Heart right ventricle (tissue), 16 donors: ENCODE measurements around the gene TAOK1. TPM values are rescaled to one million over a fixed set of nuclear protein-coding genes. Genes with fewer than 3 reads are reported as not detected.

Experiments
- ATAC-seq, 8 donors: fragments of 200-7000 bp; cut with Tn5 transposase; one replicate each; pipeline ENCODE4 v1.9.1; 2020; ENCODE audit warnings: mild to moderate bottlenecking in 8 of 8, moderate library complexity in 8 of 8, moderate number of reproducible peaks in 1 of 8
- DNase-seq, 2 donors: peaks; one replicate each; pipeline ENCODE4 v3.0.0-alpha.2; 2020
- H3K27ac ChIP-seq, 10 donors: fragments of 200-600 bp; sonication (generic) in 2 of 10; one replicate each; pipeline versions ENCODE4 v1.5.0 to v1.8.0; 2020 to 2022; ENCODE audit warnings: mild to moderate bottlenecking in 3 of 10
- H3K27me3 ChIP-seq, 7 donors: fragments of 200-600 bp; one replicate each; pipeline ENCODE4 v1.8.0; 2021 to 2022; ENCODE audit warnings: mild to moderate bottlenecking in 2 of 7
- H3K36me3 ChIP-seq, 9 donors: fragments of 200-600 bp; sonication (generic) in 1 of 9; one replicate each; pipeline versions ENCODE4 v1.5.0 to v1.8.0; 2020 to 2022; ENCODE audit warnings: mild to moderate bottlenecking in 2 of 9
- H3K4me1 ChIP-seq, 9 donors: fragments of 200-600 bp; sonication (generic) in 1 of 9; one replicate each; pipeline versions ENCODE4 v1.5.0 to v1.8.0; 2020 to 2022; ENCODE audit warnings: mild to moderate bottlenecking in 4 of 9
- H3K4me3 ChIP-seq, 10 donors: fragments of 200-600 bp; sonication (generic) in 2 of 10; one replicate each; pipeline versions ENCODE4 v1.5.0 to v1.8.0; 2020 to 2022; ENCODE audit warnings: mild to moderate bottlenecking in 7 of 10, moderate library complexity in 2 of 10
- H3K9me3 ChIP-seq, 11 donors: fragments of 200-600 bp in 10 of 11; sonication (generic) in 2 of 11; one replicate each; pipeline versions ENCODE4 v1.5.0 to v1.8.0; 2013 to 2022; ENCODE audit warnings: mild to moderate bottlenecking in 2 of 11, control low read depth in 1 of 11, moderate library complexity in 1 of 11
- CTCF ChIP-seq, 9 donors: fragments of 200-600 bp; sonication (generic) in 2 of 9; IDR thresholded peaks; one replicate each; pipeline versions ENCODE4 v1.5.0 to v1.8.0; 2021 to 2022; ENCODE audit warnings: antibody characterized with exemption in 9 of 9, mild to moderate bottlenecking in 5 of 9, moderate library complexity in 1 of 9
- WGBS, 2 donors: extraction: QIAGEN DNeasy Blood & Tissue Kit; methylation state at CpG; one replicate each; pipeline ENCODE4 v1.1.7; 2013; ENCODE audit warnings: inconsistent platforms in 1 of 2; 5-methylcytosine and 5-hydroxymethylcytosine counted together
- intact Hi-C, 10 donors: fragments of 100-400 bp; cut with DNase I; formaldehyde crosslinking; loops; one replicate each; pipeline versions ENCODE4 v1.11.1 to v1.14.2; 2022
- polyA plus RNA-seq, 2 donors: library from polyadenylated mRNA; stranded (reverse); fragments of 200-250 nt; gene quantifications; one replicate each; pipeline ENCODE4 v1.2.3, GENCODE V29; 2013
- total RNA-seq, 10 donors: library from RNA; stranded (reverse); fragmentation: NEBNext Ultra II Directional in 3 of 10; extraction: Animal tissue kit (Norgen Biotek cat#: 25700) in 3 of 10; gene quantifications; one replicate each; pipeline versions ENCODE4 v1.2.1 to v1.2.4, GENCODE V29; 2021 to 2023
- donor health status: Arrhythmogenic right ventricular cardiomyopathy.
- donor health status: ischemic (EF 13 %, LVEDD 7.1; RV severe dilation, severe dysfunction).
- donor health status: healthy with polysubstance abuse.
- donor health status: DM: no; HTN: yes; CAD: no.
- donor health status: DM: no; HTN: no; CAD: no.
- donor health status: ischemic (EF 25% LVEDD 6.9; RV normal size, moderate dysfunction).
- donor health status: ischemic (EF 25% LVEDD 5.7; RV mildly dilated, moderate dysfunction).
- donor health status: healthy.
- donor health status: DM: yes; HTN: yes; CAD: no.
- donor health status: Ischemic cardiomyopathy.
- donor health status: ischemic (EF 35%, LVEDD 5.7; RV mildly dilated, moderate dysfunction).
- donor health status: nonischemic (EF 11% LVEDD 7.7; RV severe dilation, severe dysfunction).
- donor health status: DM: yes; HTN: yes; CAD: no.
- donor health status: PGD.
- donor health status: ischemic (EF 29% LVEDD 5.4; RV normal size, mild dysfunction).
- donor health status: nonischemic (EF 23%, LVEDD 6.1; RV moderate dilation, normal function).

The TAOK1 gene
- total and polyA plus RNA-seq, 12 donors: 6.4 to 86.9 (median 68.8) TPM

GRCh38 chr17:29393436-29393835, 3.3 kb downstream of the TAOK1 start:
- Histone ChIP-seq H3K4me1 (peaks cover 4 to 54% (median 44%) of the 10 kb centered on the region in 9 donors), H3K36me3 (peaks cover 0 to 22% (median 0%) of the 10 kb centered on the region in 9 donors), H3K27me3 (no peaks in the 10 kb centered on the region), H3K9me3 (no peaks in the 10 kb centered on the region), H3K27ac (peak overlapping the region in 5 of 10 donors; percentile 21 to 67 (median 52)), H3K4me3 (no peak overlapping the region)
- DNase-seq (no peak), ATAC-seq (no peak)
- TF ChIP-seq CTCF (IDR thresholded peaks at IDR 0.05): no peak
- intact Hi-C loops: loop anchor here in 1 of 10 donors (10.0 kb wide), 1 partner anchor 71 kb away; no protein-coding TSS in a partner anchor

GRCh38 chr17:29394761-29395160, 4.6 kb downstream of the TAOK1 start:
- intact Hi-C loops: loop anchor here in 1 of 10 donors (10.0 kb wide), 1 partner anchor 70 kb away; no protein-coding TSS in a partner anchor
- no peak for DNase-seq
- H3K4me1 ChIP-seq: peaks cover 4 to 54% (median 40%) of the 10 kb centered on the region in 9 donors
- H3K4me3 ChIP-seq: no peak overlapping the region
- H3K27me3 ChIP-seq: no peaks in the 10 kb centered on the region
- H3K36me3 ChIP-seq: peaks cover 0 to 36% (median 7%) of the 10 kb centered on the region in 9 donors
- TF ChIP-seq CTCF (IDR thresholded peaks at IDR 0.05): no peak
- no peak overlapping the region for H3K27ac ChIP-seq
- 96 to 97% methylated on average over 4 of the region's 4 CpGs for WGBS, 2 donors
- H3K9me3 ChIP-seq: no peaks in the 10 kb centered on the region
- no peak for ATAC-seq

- H3K36me3 ChIP-seq: peaks cover 0 to 49% (median 8%) of the 10 kb centered on the region in 9 donors
- H3K9me3 ChIP-seq: no peaks in the 10 kb centered on the region
- no peak for TF ChIP-seq CTCF (IDR thresholded peaks at IDR 0.05)
- peaks cover 4 to 54% (median 41%) of the 10 kb centered on the region in 9 donors for H3K4me1 ChIP-seq
- H3K4me3 ChIP-seq: no peak overlapping the region
- intact Hi-C loops: loop anchor here in 1 of 10 donors (10.0 kb wide), 1 partner anchor 69 kb away; no protein-coding TSS in a partner anchor
- DNase-seq (no peak), ATAC-seq (no peak)
- H3K27ac ChIP-seq: no peak overlapping the region
- 47 to 51% methylated on average over 2 of the region's 2 CpGs for WGBS, 2 donors
- no peaks in the 10 kb centered on the region for H3K27me3 ChIP-seq
These were observed 5.9 kb downstream of the TAOK1 start for GRCh38 chr17:29396066-29396465.

GRCh38 chr17:29399634-29400033, 9.5 kb downstream of the TAOK1 start:
- H3K4me3 ChIP-seq: no peak overlapping the region
- intact Hi-C loops: loop anchor here in 1 of 10 donors (10.0 kb wide), 1 partner anchor 65 kb away; no protein-coding TSS in a partner anchor
- no peak for TF ChIP-seq CTCF (IDR thresholded peaks at IDR 0.05)
- no peaks in the 10 kb centered on the region for H3K27me3 ChIP-seq
- 95 to 96% methylated on average over 4 of the region's 4 CpGs for WGBS, 2 donors
- no peak overlapping the region for H3K27ac ChIP-seq
- H3K9me3 ChIP-seq: no peaks in the 10 kb centered on the region
- ATAC-seq: no peak
- H3K4me1 ChIP-seq: peaks cover 0 to 34% (median 20%) of the 10 kb centered on the region in 9 donors
- peaks cover 0 to 80% (median 8%) of the 10 kb centered on the region in 9 donors for H3K36me3 ChIP-seq
- no peak for DNase-seq
